ENCODE data around the gene ANKS1A.

GRCh38 chr6:35061102-35061615 lies 172.1 kb downstream of the ANKS1A start:
- TF ChIP-seq YY1 (IDR thresholded peaks at IDR 0.05; ENCODE audit: low read depth) (no peak), MAX (IDR thresholded peaks at IDR 0.05) (no peak), REST (IDR thresholded peaks at IDR 0.05; ENCODE audit: low read depth) (no peak), CEBPB (IDR thresholded peaks at IDR 0.05) (no peak), EP300 (IDR thresholded peaks at IDR 0.05; ENCODE audit: borderline replicate concordance) (no peak), RAD21 (IDR thresholded peaks at IDR 0.05; ENCODE audit: low read depth) (no peak), TAF1 (IDR thresholded peaks at IDR 0.05; ENCODE audit: low read depth) (no peak), TCF12 (IDR thresholded peaks at IDR 0.05; ENCODE audit: low read depth) (no peak), NFIC (IDR thresholded peaks at IDR 0.05) (no peak), CREB1 (IDR thresholded peaks at IDR 0.05; ENCODE audit: low read depth) (no peak), TEAD4 (IDR thresholded peaks at IDR 0.05) (no peak), ZBTB7A (IDR thresholded peaks at IDR 0.05; ENCODE audit: low read depth) (no peak), USF1 (IDR thresholded peaks at IDR 0.05) (no peak)
